GM23338 (cell line): ENCODE data around the gene RBM3. TPM values are rescaled to one million over a fixed set of nuclear protein-coding genes. Genes with fewer than 3 reads are reported as not detected.

Experiments used
- ATAC-seq: fragments of 200-7000 bp; cut with Tn5 transposase; 3 replicates; pipeline ENCODE4 v1.9.1; 2020
- DNase-seq: peaks from one replicate; pipeline ENCODE4 v3.0.0-alpha.2; 2015; ENCODE audit warnings: low spot score
- H2AFZ ChIP-seq: fragments of 200-600 bp; sonication (generic); 2 replicates; pipeline ENCODE4 v1.8.0; 2016; ENCODE audit warnings: antibody characterized with exemption, mild to moderate bottlenecking, moderate library complexity
- H3F3A ChIP-seq: fragments of 200-600 bp; sonication (generic); replicated peaks from 2 replicates; pipeline ENCODE4 v1.8.0; 2017; ENCODE audit warnings: antibody characterized with exemption, mixed run types, low read depth
- H3K27ac ChIP-seq: fragments of 200-600 bp; sonication (generic); 2 replicates; pipeline ENCODE4 v1.6.1; 2016; ENCODE audit warnings: low read depth
- H3K27me3 ChIP-seq: fragments of 200-600 bp; sonication (generic); 2 replicates; pipeline ENCODE4 v1.8.0; 2016; ENCODE audit warnings: mild to moderate bottlenecking, mixed run types, moderate library complexity; ENCODE audit not compliant: insufficient read depth
- H3K36me3 ChIP-seq: fragments of 200-600 bp; sonication (generic); 2 replicates; pipeline ENCODE4 v1.8.0; 2016; ENCODE audit warnings: mild to moderate bottlenecking; ENCODE audit not compliant: insufficient read depth
- H3K4me1 ChIP-seq: fragments of 200-600 bp; sonication (generic); 2 replicates; pipeline ENCODE4 v1.8.0; 2016; ENCODE audit warnings: mild to moderate bottlenecking, moderate library complexity; ENCODE audit not compliant: insufficient read depth
- H3K4me2 ChIP-seq: fragments of 200-600 bp; sonication (generic); 2 replicates; pipeline ENCODE4 v1.7.1; 2017; ENCODE audit warnings: mixed run types
- H3K4me3 ChIP-seq: fragments of 200-600 bp; sonication (generic); 2 replicates; pipeline ENCODE4 v1.6.1; 2016; ENCODE audit warnings: mixed run types
- H3K79me2 ChIP-seq: fragments of 200-600 bp; sonication (generic); replicated peaks from 2 replicates; pipeline ENCODE4 v1.8.0; 2017; ENCODE audit warnings: mild to moderate bottlenecking; ENCODE audit not compliant: insufficient read depth
- H3K9me2 ChIP-seq: fragments of 200-600 bp; sonication (generic); 2 replicates; pipeline ENCODE4 v1.8.0; 2017; ENCODE audit not compliant: insufficient read depth
- H4K20me1 ChIP-seq: fragments of 200-600 bp; sonication (generic); replicated peaks from 2 replicates; pipeline ENCODE4 v1.8.0; 2017; ENCODE audit warnings: mild to moderate bottlenecking; ENCODE audit not compliant: insufficient read depth
- H3K27ac Mint-ChIP-seq: 2 replicates; pipeline ENCODE4 v1.8.0; 2020; ENCODE audit warnings: inconsistent platforms, mild to moderate bottlenecking, moderate library complexity, mixed read lengths
- H3K27me3 Mint-ChIP-seq: 3 replicates; pipeline ENCODE4 v1.8.0; 2022; ENCODE audit warnings: low read depth, mild to moderate bottlenecking, moderate library complexity, mixed read lengths, inconsistent platforms; ENCODE audit not compliant: insufficient read depth, poor library complexity
- H3K36me3 Mint-ChIP-seq: 3 replicates; pipeline ENCODE4 v1.8.0; 2021; ENCODE audit warnings: low read depth, mild to moderate bottlenecking, inconsistent platforms, moderate library complexity, mixed read lengths
- H3K4me1 Mint-ChIP-seq: 3 replicates; pipeline ENCODE4 v1.8.0; 2020; ENCODE audit warnings: mild to moderate bottlenecking, inconsistent platforms, mixed read lengths
- H3K4me3 Mint-ChIP-seq: 3 replicates; pipeline ENCODE4 v1.8.0; 2021; ENCODE audit warnings: moderate library complexity, mild to moderate bottlenecking, inconsistent platforms, mixed read lengths
- H3K9me3 Mint-ChIP-seq: 3 replicates; pipeline ENCODE4 v1.8.0; 2020; ENCODE audit warnings: moderate library complexity, mild to moderate bottlenecking, inconsistent platforms, mixed read lengths
- CREB1 ChIP-seq: fragments of 250-450 bp; sonication (Bioruptor Pico); IDR thresholded peaks from 2 replicates; pipeline ENCODE4 v1.5.0; 2020; ENCODE audit warnings: low read depth, mild to moderate bottlenecking, moderate library complexity
- CTCF ChIP-seq, 2 experiments: fragments of 200-600 bp in 1 of 2; sonication (generic) in 1 of 2; conservative IDR thresholded peaks; 2 replicates each; pipeline versions ENCODE4 v1.5.1 to v1.6.1; 2016 to 2017; ENCODE audit warnings: antibody characterized with exemption in 2 of 2, low read depth in 2 of 2, mild to moderate bottlenecking in 2 of 2, moderate library complexity in 1 of 2
- ETS1 ChIP-seq: IDR thresholded peaks from 2 replicates; pipeline ENCODE4 v1.6.1; 2016; ENCODE audit warnings: antibody characterized with exemption
- EZH2 ChIP-seq: fragments of 200-600 bp; sonication (generic); IDR thresholded peaks from one replicate; pipeline ENCODE4 v1.8.0; 2017; ENCODE audit warnings: antibody characterized with exemption, mild to moderate bottlenecking, low read depth; ENCODE audit not compliant: unreplicated experiment
- EZH2phosphoT487 ChIP-seq: fragments of 200-600 bp; sonication (generic); IDR thresholded peaks from one replicate; pipeline ENCODE4 v1.8.1; 2018; ENCODE audit warnings: antibody characterized with exemption; ENCODE audit not compliant: unreplicated experiment
- JUNB ChIP-seq: IDR thresholded peaks from one replicate; pipeline ENCODE4 v1.6.1; 2016; ENCODE audit warnings: antibody characterized with exemption; ENCODE audit not compliant: unreplicated experiment
- NANOG ChIP-seq: IDR thresholded peaks from 2 replicates; pipeline ENCODE4 v1.6.1; 2016; ENCODE audit warnings: antibody characterized with exemption, borderline replicate concordance
- POLR2AphosphoS5 ChIP-seq: IDR thresholded peaks from 2 replicates; pipeline ENCODE4 v1.6.1; 2016; ENCODE audit warnings: antibody characterized with exemption, low read depth
- REST ChIP-seq: IDR thresholded peaks from one replicate; pipeline ENCODE4 v1.6.1; 2018; ENCODE audit warnings: antibody characterized with exemption; ENCODE audit not compliant: unreplicated experiment
- STAT1 ChIP-seq: IDR thresholded peaks from one replicate; pipeline ENCODE4 v1.6.1; 2016; ENCODE audit warnings: antibody characterized with exemption; ENCODE audit not compliant: unreplicated experiment
- ZNF114 ChIP-seq: fragments of 250-450 bp; sonication (Bioruptor Pico); IDR thresholded peaks from 2 replicates; pipeline ENCODE4 v1.5.0; 2020; ENCODE audit warnings: mild to moderate bottlenecking, moderate library complexity
- ZNF331 ChIP-seq: fragments of 250-450 bp; sonication (Bioruptor Pico); IDR thresholded peaks from 2 replicates; pipeline ENCODE4 v1.5.0; 2020; ENCODE audit warnings: low read depth, mild to moderate bottlenecking, moderate library complexity
- polyA plus RNA-seq: library from polyadenylated mRNA; unstranded; fragments of >200 nt; fragmentation: Nextera tagmentation; extraction: Ambion mirVana; gene quantifications from 2 replicates; pipeline ENCODE4 v1.2.1, GENCODE V29; 2016
- total RNA-seq: library from RNA; depleted of rRNA; stranded (reverse); fragments of >200 nt; shearing (Covaris generic); gene quantifications from 2 replicates; pipeline ENCODE4 v1.2.3, GENCODE V29; 2014

Gene RBM3
- total and polyA plus RNA-seq, 2 experiments from 2014 or later, result 77.5 to 103 TPM

GRCh38 chrX:48541140-48541814, 33.0 kb upstream of the RBM3 start (continued):
- no peak for TF ChIP-seq REST
- no peak for TF ChIP-seq NANOG
- no peak for TF ChIP-seq CREB1 (CRISPR knock-in tag)
- no peak for TF ChIP-seq POLR2AphosphoS5
- TF ChIP-seq EZH2phosphoT487, result no peak
- TF ChIP-seq EZH2, result no peak
- no peak for TF ChIP-seq STAT1
- no peak for TF ChIP-seq ZNF114 (CRISPR knock-in tag)
- TF ChIP-seq JUNB, result no peak
- no peak for TF ChIP-seq CTCF (conservative IDR thresholded peaks at IDR 0.05; ENCODE audit: low read depth in 2 of 2)
- no peak for TF ChIP-seq ZNF331 (CRISPR knock-in tag)

- Mint-ChIP-seq H3K36me3 (peaks cover 6% of the 10 kb centered on the region; the same call in 1 of the 3 replicates), H3K9me3 (no peaks in the 10 kb centered on the region), H3K4me3 (no peak overlapping the region), H3K27ac (no peak overlapping the region), H3K27me3 (no peaks in the 10 kb centered on the region), H3K4me1 (no peaks in the 10 kb centered on the region)
- no peak overlapping the region for H3K4me2 ChIP-seq
- no peaks in the 10 kb centered on the region for H3K4me1 ChIP-seq
- ATAC-seq (no peak), DNase-seq (no peak)
- no peaks in the 10 kb centered on the region for H3K9me2 ChIP-seq
- no peaks in the 10 kb centered on the region for H3K36me3 ChIP-seq
- no peaks in the 10 kb centered on the region for H4K20me1 ChIP-seq
- H3K27me3 ChIP-seq, result no peaks in the 10 kb centered on the region
- H3F3A ChIP-seq, result no peaks in the 10 kb centered on the region
- H3K79me2 ChIP-seq, result no peaks in the 10 kb centered on the region
- no peak overlapping the region for H3K27ac ChIP-seq
- no peak overlapping the region for H3K4me3 ChIP-seq
- H2AFZ ChIP-seq, result no peak overlapping the region
- TF ChIP-seq CTCF (conservative IDR thresholded peaks at IDR 0.05; ENCODE audit: low read depth in 2 of 2) (no peak), STAT1 (no peak), JUNB (no peak), CREB1 (CRISPR knock-in tag) (no peak), NANOG (no peak), POLR2AphosphoS5 (no peak), EZH2 (no peak), ZNF331 (CRISPR knock-in tag) (no peak), EZH2phosphoT487 (no peak), REST (no peak), ETS1 (no peak), ZNF114 (CRISPR knock-in tag) (no peak)
Measured at GRCh38 chrX:48548871-48549270, 25.4 kb upstream of the RBM3 start.
